ENCODE results near the gene LSS. TPM values are rescaled to one million over a fixed set of nuclear protein-coding genes. Genes with fewer than 3 reads are reported as not detected.
A peak's percentile ranks its signal among the peaks of the same experiment; 100 is the strongest.

The LSS gene
- total and polyA plus RNA-seq, 2 donors from 2014 or later, result 15.8 to 24.6 TPM

- Histone ChIP-seq H3K9ac (ENCODE audit: low read length in 3 of 3) (peak within 1 kb of the TSS in 2 of 3 donors; percentile 25 to 55), H3K27ac (ENCODE audit: low read depth in 2 of 2, low read length in 2 of 2) (peak within 1 kb of the TSS; percentile 65 to 92), H3K9me3 (ENCODE audit: control insufficient read depth in 2 of 3, insufficient read depth in 1 of 3, low read length in 3 of 3) (no peaks in the 10 kb centered on the region), H3K4me3 (ENCODE audit: low read length in 3 of 3) (peak within 1 kb of the TSS in 2 of 3 donors; percentile 62 to 70), H3K27me3 (ENCODE audit: control insufficient read depth, insufficient read depth, low read length) (no peaks in the 10 kb centered on the region), H3K36me3 (ENCODE audit: control insufficient read depth in 2 of 3, insufficient read depth in 3 of 3, low read length in 3 of 3) (no peaks in the 10 kb centered on the region), H3K4me1 (ENCODE audit: control insufficient read depth in 2 of 3, insufficient read depth in 2 of 3, low read depth in 1 of 3, low read length in 3 of 3) (peaks cover 0 to 2% (median 0%) of the 10 kb centered on the region in 3 donors)
- TF ChIP-seq CTCF (IDR thresholded peaks at IDR 0.05; ENCODE audit: borderline replicate concordance, extremely low read depth, insufficient read depth), result no peak
- FAIRE-seq (no peak), DNase-seq (peak in 3 of 5 donors; percentile 27 to 65 (median 53))
- intact Hi-C loops (cut with DNase I), result no loop called here
Observed at GRCh38 chr21:46155514-46156377, 72.8 kb downstream of the LSS start, which contains the start of gene FTCD. Gene FTCD (minus strand): TSS chr21:46155579. CDS start chr21:46155523, 56 bp downstream.

- intact Hi-C loops (cut with DNase I), result no loop called here
- peak in 2 of 5 donors; percentile 7 to 53 for DNase-seq
- Histone ChIP-seq H3K4me1 (ENCODE audit: control insufficient read depth in 2 of 3, insufficient read depth in 2 of 3, low read depth in 1 of 3, low read length in 3 of 3) (peaks cover 0 to 2% (median 0%) of the 10 kb centered on the region in 3 donors), H3K4me3 (ENCODE audit: low read length in 3 of 3) (peak overlapping the region in 2 of 3 donors; percentile 62 to 70), H3K36me3 (ENCODE audit: control insufficient read depth in 2 of 3, insufficient read depth in 3 of 3, low read length in 3 of 3) (no peaks in the 10 kb centered on the region), H3K9me3 (ENCODE audit: control insufficient read depth in 2 of 3, insufficient read depth in 1 of 3, low read length in 3 of 3) (no peaks in the 10 kb centered on the region), H3K27me3 (ENCODE audit: control insufficient read depth, insufficient read depth, low read length) (no peaks in the 10 kb centered on the region), H3K9ac (ENCODE audit: low read length in 3 of 3) (peak overlapping the region in 2 of 3 donors; percentile 25 to 55), H3K27ac (ENCODE audit: low read depth in 2 of 2, low read length in 2 of 2) (peak overlapping the region; percentile 65 to 92)
- no peak for FAIRE-seq
- TF ChIP-seq CTCF (IDR thresholded peaks at IDR 0.05; ENCODE audit: borderline replicate concordance, extremely low read depth, insufficient read depth), result no peak
Observed at GRCh38 chr21:46154955-46155513, 73.5 kb downstream of the LSS start.

- Histone ChIP-seq H3K27ac (ENCODE audit: low read depth in 2 of 2, low read length in 2 of 2) (peak overlapping the region; percentile 65 to 92), H3K4me3 (ENCODE audit: low read length in 3 of 3) (peak overlapping the region in 2 of 3 donors; percentile 34 to 70), H3K27me3 (ENCODE audit: control insufficient read depth, insufficient read depth, low read length) (no peaks in the 10 kb centered on the region), H3K9me3 (ENCODE audit: control insufficient read depth in 2 of 3, insufficient read depth in 1 of 3, low read length in 3 of 3) (no peaks in the 10 kb centered on the region), H3K9ac (ENCODE audit: low read length in 3 of 3) (peak overlapping the region in 1 of 3 donors; percentile 65), H3K36me3 (ENCODE audit: control insufficient read depth in 2 of 3, insufficient read depth in 3 of 3, low read length in 3 of 3) (no peaks in the 10 kb centered on the region), H3K4me1 (ENCODE audit: control insufficient read depth in 2 of 3, insufficient read depth in 2 of 3, low read depth in 1 of 3, low read length in 3 of 3) (peaks cover 0 to 2% (median 0%) of the 10 kb centered on the region in 3 donors)
- DNase-seq (peak in 2 of 5 donors; percentile 8 to 74), FAIRE-seq (no peak)
- no peak for TF ChIP-seq CTCF (IDR thresholded peaks at IDR 0.05; ENCODE audit: borderline replicate concordance, extremely low read depth, insufficient read depth)
- intact Hi-C loops (cut with DNase I), result no loop called here
Observed at GRCh38 chr21:46154155-46154954, 74.2 kb downstream of the LSS start.

Measured in kidney (tissue), 14 donors.